Measurements from ENCODE around the gene PTP4A2.
"Not testable (repeated sequence)": the region's sequence is repeated elsewhere in the genome, so short reads cannot be mapped to it uniquely, and the experiment has no call there.

PTP4A2 gene

DNA sequence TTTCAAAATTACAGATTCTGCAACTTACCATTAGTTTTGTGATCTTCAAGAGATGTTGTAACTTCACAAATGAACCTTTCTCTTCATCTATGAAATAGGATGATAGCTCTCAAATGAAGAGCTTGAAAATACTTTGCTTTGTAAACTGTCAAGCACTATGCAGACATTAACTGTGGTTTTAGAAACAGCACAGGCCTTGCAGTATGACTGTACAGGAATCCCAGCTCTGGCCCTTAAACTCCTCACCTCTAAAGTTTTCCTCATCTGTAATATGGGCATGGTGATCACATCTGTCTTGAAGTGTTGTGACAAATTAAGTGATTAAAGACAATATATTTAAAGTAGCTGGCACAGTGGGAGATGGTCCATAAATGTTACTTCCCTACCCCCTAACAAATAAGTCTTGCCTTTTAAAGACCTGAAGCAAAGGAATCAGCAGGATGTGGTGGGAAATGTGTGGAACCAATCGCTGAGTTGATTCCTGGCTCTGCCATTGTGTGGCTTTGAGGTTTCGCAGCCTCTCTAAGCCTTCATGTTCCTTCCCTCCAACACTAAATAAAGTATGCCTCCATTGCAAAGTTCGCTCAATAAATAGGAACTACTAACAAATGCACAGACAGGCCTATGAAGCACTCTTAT, 5.5 kb upstream of the PTP4A2 start:
- Histone ChIP-seq H3K36me3 (ENCODE audit: control insufficient read depth, insufficient read depth, low read length) (no peaks in the 10 kb centered on the region), H3K9me3 (ENCODE audit: control insufficient read depth, low read length) (no peaks in the 10 kb centered on the region), H3K27me3 (ENCODE audit: control insufficient read depth, insufficient read depth, low read length) (no peaks in the 10 kb centered on the region), H3K9ac (ENCODE audit: low read length) (no peak overlapping the region), H3K4me1 (ENCODE audit: control insufficient read depth, insufficient read depth, low read length) (peaks cover 56% of the 10 kb centered on the region), H3K4me3 (ENCODE audit: low read length) (no peak overlapping the region)

DNA sequence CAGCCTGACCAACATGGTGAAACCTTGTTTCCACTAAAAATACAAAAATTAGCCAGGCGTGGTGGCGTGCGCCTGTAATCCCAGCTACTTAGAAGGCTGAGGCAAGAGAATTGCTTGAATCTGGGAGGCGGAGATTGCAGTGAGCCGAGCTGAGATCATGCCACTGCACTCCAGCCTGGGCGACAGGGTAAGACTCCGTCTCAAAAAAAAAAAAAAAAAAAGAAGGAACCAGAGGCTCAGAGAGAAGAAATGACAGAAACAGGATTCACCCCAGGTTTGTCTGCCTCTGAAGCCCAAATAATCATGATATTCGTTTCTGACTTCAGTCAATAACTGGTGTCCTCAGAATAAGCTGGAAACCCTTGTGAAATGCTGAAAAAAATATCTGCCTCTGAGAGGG, 3.9 kb upstream of the PTP4A2 start:
- peaks cover 59% of the 10 kb centered on the region for H3K4me1 ChIP-seq (ENCODE audit: control insufficient read depth, insufficient read depth, low read length)
- not testable (repeated sequence) for H3K36me3 ChIP-seq (ENCODE audit: control insufficient read depth, insufficient read depth, low read length); H3K9me3 ChIP-seq (ENCODE audit: control insufficient read depth, low read length); H3K4me3 ChIP-seq (ENCODE audit: low read length); H3K9ac ChIP-seq (ENCODE audit: low read length); H3K27me3 ChIP-seq (ENCODE audit: control insufficient read depth, insufficient read depth, low read length)

DNA sequence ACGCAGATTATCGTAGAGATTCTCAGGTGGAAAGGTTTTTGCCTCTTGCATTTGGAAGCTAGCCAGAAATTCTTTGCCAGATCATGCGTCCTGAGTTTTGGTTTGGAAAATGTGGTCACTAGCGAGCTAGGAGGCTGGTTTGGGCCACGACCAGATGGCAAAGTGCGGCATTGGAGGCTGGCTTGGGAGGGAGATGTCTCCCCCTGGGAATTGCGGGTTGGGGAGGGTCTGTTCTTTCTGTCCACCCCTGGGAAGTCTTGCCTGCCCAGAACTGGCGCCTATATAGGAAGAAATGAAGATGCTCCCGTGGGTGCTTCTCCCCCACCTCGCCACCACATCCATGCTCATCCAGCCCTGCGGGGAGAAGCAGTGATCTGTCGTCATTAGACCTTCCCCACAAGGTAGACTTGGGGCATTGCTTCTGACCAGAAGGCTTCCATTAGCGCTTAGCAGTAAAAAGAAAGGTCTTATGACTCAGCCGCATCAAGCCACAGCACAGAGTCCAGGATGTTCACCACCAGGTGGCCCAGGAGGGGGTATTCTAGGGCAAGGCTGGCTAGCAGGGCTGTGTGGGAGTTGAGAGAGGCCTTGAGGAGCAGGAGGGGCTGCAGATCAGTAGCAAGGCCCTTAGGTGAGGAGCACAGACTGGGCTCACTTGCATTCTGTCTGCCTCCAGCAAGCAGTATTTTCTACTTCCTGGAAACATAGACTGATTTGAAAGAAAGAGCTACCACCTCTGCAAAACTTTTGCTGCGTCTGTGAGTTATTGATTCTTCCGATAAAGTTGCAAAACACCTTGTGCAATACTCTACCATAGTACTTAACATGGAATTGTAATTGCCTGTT, 1.5 kb upstream of the PTP4A2 start:
- Histone ChIP-seq H3K4me3 (ENCODE audit: low read length) (no peak overlapping the region), H3K4me1 (ENCODE audit: control insufficient read depth, insufficient read depth, low read length) (peaks cover 56% of the 10 kb centered on the region), H3K9ac (ENCODE audit: low read length) (peak overlapping the region; percentile 34), H3K9me3 (ENCODE audit: control insufficient read depth, low read length) (no peaks in the 10 kb centered on the region), H3K27me3 (ENCODE audit: control insufficient read depth, insufficient read depth, low read length) (no peaks in the 10 kb centered on the region), H3K36me3 (ENCODE audit: control insufficient read depth, insufficient read depth, low read length) (no peaks in the 10 kb centered on the region)

DNA sequence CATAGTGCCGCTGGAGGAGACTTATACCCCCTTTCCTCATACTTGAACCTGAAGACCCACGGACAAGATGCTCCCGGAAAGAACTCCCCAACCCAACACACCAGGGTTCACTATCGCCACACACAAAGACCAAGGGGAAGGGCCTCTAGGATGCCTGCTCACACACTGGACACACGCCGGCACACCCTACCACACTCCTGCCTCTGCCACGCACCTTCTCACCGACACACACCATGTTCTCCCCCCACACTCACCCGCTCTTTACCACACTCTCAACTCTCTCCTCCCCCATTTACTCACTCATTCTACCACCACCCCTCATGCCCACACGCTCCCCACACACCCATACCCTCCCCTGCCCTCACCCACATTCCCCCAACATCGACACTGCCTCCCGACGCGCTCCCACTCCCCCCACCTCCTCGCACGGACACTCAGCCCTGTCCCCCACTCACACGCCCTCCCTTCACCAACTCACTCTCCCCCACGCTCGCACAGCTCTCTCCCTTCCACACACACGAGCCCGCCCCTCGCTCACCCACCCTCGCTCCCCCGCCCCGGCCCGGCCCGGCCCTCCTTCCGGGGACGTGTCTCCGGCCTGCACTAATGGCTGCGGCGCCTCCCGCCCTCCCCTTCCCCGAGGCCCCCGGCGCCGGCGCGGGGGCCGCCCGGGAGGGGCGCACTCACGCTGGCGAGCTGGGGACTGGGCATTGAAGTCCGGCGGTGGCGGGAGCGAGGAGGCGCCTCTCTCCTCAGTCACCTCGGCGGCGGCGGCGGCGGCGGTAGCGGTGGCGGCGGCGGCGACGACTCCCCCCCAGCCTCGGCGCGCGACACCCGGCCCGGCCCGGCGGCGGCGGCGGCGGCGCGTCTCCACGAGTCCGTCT, 626 bp downstream of the PTP4A2 start:
- Histone ChIP-seq H3K4me1 (ENCODE audit: control insufficient read depth, insufficient read depth, low read length) (peaks cover 56% of the 10 kb centered on the region), H3K9ac (ENCODE audit: low read length) (peak overlapping the region; percentile 96), H3K27me3 (ENCODE audit: control insufficient read depth, insufficient read depth, low read length) (no peaks in the 10 kb centered on the region), H3K36me3 (ENCODE audit: control insufficient read depth, insufficient read depth, low read length) (no peaks in the 10 kb centered on the region), H3K9me3 (ENCODE audit: control insufficient read depth, low read length) (no peaks in the 10 kb centered on the region), H3K4me3 (ENCODE audit: low read length) (peak overlapping the region; percentile 51)

DNA sequence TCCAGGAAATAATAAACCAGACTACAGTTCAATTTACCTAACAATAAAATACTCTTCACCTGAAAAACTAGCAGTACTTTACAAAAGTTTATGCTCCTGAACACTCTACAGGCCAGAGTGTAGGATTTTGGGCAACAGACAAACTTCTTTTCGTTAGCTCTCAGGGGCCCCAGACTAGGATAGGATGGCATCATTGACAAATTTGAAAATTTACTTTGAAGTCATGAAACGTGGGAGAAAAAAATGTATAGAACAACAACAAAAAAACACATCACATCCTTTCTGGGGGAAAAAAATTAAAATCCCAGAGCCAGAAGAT, 1.2 kb downstream of the PTP4A2 start:
- peak overlapping the region; percentile 96 for H3K9ac ChIP-seq (ENCODE audit: low read length)
- H3K27me3 ChIP-seq (ENCODE audit: control insufficient read depth, insufficient read depth, low read length): no peaks in the 10 kb centered on the region
- peak overlapping the region; percentile 51 for H3K4me3 ChIP-seq (ENCODE audit: low read length)
- H3K36me3 ChIP-seq (ENCODE audit: control insufficient read depth, insufficient read depth, low read length): no peaks in the 10 kb centered on the region
- peaks cover 57% of the 10 kb centered on the region for H3K4me1 ChIP-seq (ENCODE audit: control insufficient read depth, insufficient read depth, low read length)
- no peaks in the 10 kb centered on the region for H3K9me3 ChIP-seq (ENCODE audit: control insufficient read depth, low read length)

DNA sequence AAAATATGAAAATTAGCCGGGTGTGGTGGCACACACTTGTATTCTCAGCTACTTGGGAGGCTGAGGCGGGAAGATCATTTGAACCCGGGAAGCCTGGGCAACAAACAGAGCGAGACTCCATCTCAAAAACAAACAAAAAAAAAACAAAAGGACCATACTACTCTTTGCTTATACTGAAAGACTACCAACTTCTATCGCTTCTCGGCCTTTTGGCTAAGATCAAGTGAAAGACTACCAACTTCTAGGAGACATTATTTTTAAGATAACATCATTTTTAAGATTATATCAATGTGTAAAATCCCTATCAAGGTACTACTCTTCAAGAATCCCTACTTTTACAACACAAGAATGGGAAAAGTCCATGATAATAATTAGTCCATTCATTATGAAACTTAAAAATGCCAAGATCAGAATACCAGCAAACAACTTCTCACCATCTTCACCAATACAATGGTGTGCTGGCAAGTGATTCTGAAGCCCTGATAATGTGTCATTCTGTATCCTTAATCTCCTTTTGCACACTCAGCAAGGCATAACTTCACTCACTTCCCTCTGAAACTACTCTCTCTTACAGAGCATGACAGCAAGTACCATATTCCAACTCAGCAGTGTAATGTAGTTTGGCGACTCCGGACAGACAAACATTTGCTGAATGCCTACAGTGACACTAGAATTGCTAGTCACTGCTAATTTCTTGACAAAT, 1.7 kb downstream of the PTP4A2 start:
- Histone ChIP-seq H3K4me1 (ENCODE audit: control insufficient read depth, insufficient read depth, low read length) (peaks cover 61% of the 10 kb centered on the region), H3K27me3 (ENCODE audit: control insufficient read depth, insufficient read depth, low read length) (no peaks in the 10 kb centered on the region), H3K9me3 (ENCODE audit: control insufficient read depth, low read length) (no peaks in the 10 kb centered on the region), H3K9ac (ENCODE audit: low read length) (peak overlapping the region; percentile 96), H3K36me3 (ENCODE audit: control insufficient read depth, insufficient read depth, low read length) (no peaks in the 10 kb centered on the region), H3K4me3 (ENCODE audit: low read length) (peak overlapping the region; percentile 51)

DNA sequence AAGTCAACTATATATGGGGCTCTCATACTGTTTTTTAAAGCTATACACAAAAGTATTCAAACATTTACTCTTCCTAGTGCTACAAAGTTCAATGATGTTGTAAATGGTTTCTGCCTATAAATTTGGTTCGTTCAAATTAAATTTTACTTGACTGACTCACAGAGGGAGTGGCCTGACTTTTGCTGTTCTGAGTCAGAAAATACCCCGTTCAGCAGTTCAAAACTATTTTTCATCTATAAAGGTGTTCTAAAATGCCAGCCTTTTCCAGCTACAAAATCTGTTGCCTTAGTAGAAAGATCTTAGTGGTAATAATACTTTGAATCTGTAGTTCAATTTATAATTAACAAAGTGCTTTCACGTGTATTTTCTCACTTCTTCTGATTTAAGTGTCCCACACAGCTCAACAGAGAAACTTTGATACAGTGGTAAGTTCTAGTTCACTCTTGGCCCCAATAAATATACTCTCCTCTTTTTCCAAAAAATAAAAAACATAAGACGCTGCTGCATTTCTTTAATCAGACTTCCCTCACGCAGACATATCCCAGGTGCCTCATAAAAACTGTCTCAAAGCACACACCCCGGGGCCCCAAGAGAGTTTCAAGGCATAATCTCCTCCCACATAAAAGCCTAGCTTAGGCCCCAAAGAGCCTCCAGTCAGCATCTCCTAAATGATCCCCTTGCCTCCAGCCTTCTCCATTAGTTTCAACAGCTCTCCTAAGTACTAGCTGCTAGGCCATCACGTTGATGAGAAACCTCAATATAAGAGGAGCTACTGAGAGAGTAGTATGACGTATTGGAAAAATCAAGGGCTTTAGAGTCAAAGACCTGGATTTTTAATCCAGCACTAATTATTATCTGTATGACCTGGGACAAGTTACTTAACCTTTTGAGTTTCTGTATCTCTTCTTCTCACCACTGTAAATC, 3.2 kb downstream of the PTP4A2 start:
- Histone ChIP-seq H3K36me3 (ENCODE audit: control insufficient read depth, insufficient read depth, low read length) (no peaks in the 10 kb centered on the region), H3K27me3 (ENCODE audit: control insufficient read depth, insufficient read depth, low read length) (no peaks in the 10 kb centered on the region), H3K9me3 (ENCODE audit: control insufficient read depth, low read length) (no peaks in the 10 kb centered on the region), H3K4me1 (ENCODE audit: control insufficient read depth, insufficient read depth, low read length) (peaks cover 67% of the 10 kb centered on the region), H3K9ac (ENCODE audit: low read length) (peak overlapping the region; percentile 60), H3K4me3 (ENCODE audit: low read length) (no peak overlapping the region)

DNA sequence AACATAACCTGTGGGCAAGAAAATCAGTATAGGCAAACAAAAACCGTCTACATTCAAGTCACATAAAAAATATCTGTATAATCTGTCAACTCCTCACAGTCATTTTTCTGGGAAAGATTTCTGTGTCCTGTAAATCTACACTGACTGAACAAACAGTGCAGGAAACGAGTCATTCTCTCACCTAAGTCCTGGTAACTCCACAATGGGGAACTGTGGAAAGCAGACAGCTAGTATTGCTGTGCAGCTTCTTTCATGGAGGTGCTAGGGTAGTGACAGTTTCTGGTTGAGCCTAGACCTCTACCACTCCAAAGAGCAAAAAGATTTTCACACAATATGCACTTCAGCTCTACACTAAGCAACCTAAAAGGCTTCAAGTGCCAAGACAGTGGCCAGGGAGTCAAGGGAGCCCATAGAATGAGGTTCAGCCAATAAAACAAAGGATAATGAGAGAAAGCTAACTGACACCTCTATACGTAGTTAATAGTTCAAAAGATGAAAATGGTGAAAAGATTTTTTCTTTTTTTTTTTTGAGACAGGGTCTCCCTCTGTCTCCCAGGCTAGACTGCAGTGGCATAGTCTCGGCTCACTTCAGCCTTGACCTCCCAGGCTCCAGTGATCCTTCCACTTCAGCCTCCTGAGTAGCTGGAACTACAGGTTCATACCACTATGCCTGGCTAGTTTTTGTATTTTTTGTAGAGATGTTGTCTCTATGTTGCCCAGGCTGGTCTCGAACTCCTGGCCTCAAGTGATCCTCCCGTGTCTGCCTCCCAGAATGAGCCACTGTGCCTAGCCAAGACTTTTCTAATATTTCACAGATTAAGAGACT, 5.5 kb downstream of the PTP4A2 start:
- no peaks in the 10 kb centered on the region for H3K36me3 ChIP-seq (ENCODE audit: control insufficient read depth, insufficient read depth, low read length)
- no peaks in the 10 kb centered on the region for H3K9me3 ChIP-seq (ENCODE audit: control insufficient read depth, low read length)
- peaks cover 57% of the 10 kb centered on the region for H3K4me1 ChIP-seq (ENCODE audit: control insufficient read depth, insufficient read depth, low read length)
- H3K9ac ChIP-seq (ENCODE audit: low read length): no peak overlapping the region
- no peaks in the 10 kb centered on the region for H3K27me3 ChIP-seq (ENCODE audit: control insufficient read depth, insufficient read depth, low read length)
- H3K4me3 ChIP-seq (ENCODE audit: low read length): no peak overlapping the region

DNA sequence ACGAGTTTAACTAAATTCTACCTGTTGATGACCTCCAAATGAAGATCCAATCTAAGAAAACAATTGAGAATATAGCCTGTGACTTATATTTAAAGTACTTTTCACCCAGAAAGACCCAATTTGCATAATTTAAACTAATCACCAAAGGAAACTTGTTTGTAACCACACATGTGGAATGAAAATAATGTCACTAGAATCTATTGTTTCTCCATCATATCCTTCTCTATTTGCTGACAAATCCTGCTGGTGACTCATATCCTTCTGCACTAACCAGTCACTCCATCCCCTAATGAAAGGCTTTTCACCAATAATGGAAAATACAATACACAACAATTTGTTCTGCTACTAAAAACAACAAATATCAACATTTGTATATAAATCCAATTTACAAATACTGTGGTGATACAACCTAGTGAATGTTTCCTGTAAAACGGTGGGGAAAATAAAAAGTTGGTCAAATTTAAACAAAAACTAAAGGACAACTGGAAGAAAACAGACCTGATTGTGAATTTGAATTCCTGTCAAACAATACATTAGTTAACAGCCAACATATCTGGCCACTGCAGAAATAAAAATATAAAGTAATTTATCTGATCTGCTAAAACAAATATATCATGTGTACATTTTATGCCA, 6.5 kb downstream of the PTP4A2 start:
- Histone ChIP-seq H3K27me3 (ENCODE audit: control insufficient read depth, insufficient read depth, low read length) (no peaks in the 10 kb centered on the region), H3K36me3 (ENCODE audit: control insufficient read depth, insufficient read depth, low read length) (no peaks in the 10 kb centered on the region), H3K9me3 (ENCODE audit: control insufficient read depth, low read length) (no peaks in the 10 kb centered on the region), H3K4me1 (ENCODE audit: control insufficient read depth, insufficient read depth, low read length) (peaks cover 67% of the 10 kb centered on the region), H3K4me3 (ENCODE audit: low read length) (no peak overlapping the region), H3K9ac (ENCODE audit: low read length) (no peak overlapping the region)

DNA sequence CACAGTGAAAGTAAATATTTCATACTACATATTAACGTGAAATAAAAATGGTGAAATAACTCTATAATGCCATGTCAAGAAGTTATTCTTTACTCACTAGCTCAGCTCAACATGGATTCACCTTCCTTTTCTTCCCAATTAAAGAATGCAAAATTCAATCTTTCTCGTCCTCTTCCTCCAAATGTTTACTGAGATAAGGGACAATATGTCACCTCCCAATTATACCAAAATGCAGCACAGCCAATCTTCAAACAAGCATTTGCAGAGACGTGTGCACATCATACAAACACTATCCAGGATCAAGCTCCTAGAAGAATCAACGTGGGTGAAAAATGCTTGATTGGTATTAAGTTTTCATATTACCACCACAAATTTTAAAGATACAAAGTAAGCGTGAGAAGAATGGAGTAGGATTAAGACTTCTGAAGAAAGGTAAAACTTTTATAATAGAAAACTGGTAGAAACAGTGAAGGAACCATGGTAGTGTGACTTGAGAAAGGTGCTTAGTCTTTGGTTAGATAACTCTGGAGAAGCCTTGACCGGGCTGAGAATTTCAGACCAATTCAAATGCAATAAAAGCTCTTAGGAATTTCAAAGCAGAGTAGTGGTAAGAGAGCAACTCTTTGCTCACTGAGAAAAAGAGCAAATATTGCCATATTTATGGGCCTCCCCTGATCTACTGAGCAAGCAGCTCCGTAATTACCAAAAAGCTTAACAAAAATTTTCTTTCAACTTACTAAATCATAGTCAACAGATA, 7.2 kb downstream of the PTP4A2 start:
- Histone ChIP-seq H3K4me3 (ENCODE audit: low read length) (no peak overlapping the region), H3K9me3 (ENCODE audit: control insufficient read depth, low read length) (no peaks in the 10 kb centered on the region), H3K9ac (ENCODE audit: low read length) (peak overlapping the region; percentile 5), H3K36me3 (ENCODE audit: control insufficient read depth, insufficient read depth, low read length) (no peaks in the 10 kb centered on the region), H3K4me1 (ENCODE audit: control insufficient read depth, insufficient read depth, low read length) (peaks cover 74% of the 10 kb centered on the region), H3K27me3 (ENCODE audit: control insufficient read depth, insufficient read depth, low read length) (no peaks in the 10 kb centered on the region)

Data from mucosa of stomach (tissue), 1 donor.